GM12873 (cell line): Measurements from ENCODE around the gene MSMP.

Source experiments
- TF ChIP-seq, protein P1 (sequence below): IDR thresholded peaks from 2 replicates; pipeline ENCODE4 v1.5.1; 2012; ENCODE audit warnings: low read depth, mild to moderate bottlenecking, moderate library complexity, low read length, control low read depth; ENCODE audit not compliant: insufficient read depth; ENCODE audit errors: missing control alignments

Gene MSMP

DNA sequence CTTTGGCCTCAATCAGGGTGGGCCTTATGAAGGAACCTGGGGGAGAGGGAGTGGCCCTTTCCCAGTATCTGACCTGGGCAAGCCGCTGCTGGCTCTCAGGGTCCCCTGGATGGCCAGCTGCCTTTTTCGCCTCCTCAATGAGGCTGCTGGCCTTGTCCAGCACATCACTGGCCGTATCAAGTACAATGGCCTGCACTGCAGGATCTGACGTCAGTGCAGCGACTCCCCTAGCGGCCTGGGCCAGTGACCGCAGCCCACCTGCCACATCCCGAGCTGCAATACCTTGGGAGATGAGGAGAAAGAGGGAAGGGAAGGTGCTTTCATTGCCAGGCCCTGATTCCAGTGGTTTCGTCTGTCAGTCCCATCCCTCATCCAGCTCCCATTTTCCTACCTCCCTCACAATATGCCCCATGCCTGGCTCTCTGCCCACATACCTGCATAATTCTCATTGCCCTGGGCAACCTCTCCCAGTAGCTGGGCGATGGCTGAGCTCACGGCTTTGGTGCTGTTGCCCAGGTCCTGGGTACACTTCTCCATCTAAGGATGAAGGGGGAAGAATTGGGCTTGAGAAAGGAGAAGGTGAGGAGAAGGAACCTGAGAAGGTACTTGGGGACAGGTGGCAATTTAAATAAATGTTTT lies 41.2 kb downstream of the MSMP start:
- TF ChIP-seq, protein P1, sequence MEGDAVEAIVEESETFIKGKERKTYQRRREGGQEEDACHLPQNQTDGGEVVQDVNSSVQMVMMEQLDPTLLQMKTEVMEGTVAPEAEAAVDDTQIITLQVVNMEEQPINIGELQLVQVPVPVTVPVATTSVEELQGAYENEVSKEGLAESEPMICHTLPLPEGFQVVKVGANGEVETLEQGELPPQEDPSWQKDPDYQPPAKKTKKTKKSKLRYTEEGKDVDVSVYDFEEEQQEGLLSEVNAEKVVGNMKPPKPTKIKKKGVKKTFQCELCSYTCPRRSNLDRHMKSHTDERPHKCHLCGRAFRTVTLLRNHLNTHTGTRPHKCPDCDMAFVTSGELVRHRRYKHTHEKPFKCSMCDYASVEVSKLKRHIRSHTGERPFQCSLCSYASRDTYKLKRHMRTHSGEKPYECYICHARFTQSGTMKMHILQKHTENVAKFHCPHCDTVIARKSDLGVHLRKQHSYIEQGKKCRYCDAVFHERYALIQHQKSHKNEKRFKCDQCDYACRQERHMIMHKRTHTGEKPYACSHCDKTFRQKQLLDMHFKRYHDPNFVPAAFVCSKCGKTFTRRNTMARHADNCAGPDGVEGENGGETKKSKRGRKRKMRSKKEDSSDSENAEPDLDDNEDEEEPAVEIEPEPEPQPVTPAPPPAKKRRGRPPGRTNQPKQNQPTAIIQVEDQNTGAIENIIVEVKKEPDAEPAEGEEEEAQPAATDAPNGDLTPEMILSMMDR: no peak

- TF ChIP-seq, protein P1: no peak
Observed at GRCh38 chr9:35711501-35712428, 42.3 kb downstream of the MSMP start.

GRCh38 chr9:35710818-35711500 lies 43.1 kb downstream of the MSMP start:
- TF ChIP-seq, protein P1: no peak

GRCh38 chr9:35708146-35708545 lies 45.9 kb downstream of the MSMP start:
- TF ChIP-seq, protein P1: no peak

GRCh38 chr9:35706951-35707350 lies 47.1 kb downstream of the MSMP start:
- TF ChIP-seq, protein P1: no peak

DNA sequence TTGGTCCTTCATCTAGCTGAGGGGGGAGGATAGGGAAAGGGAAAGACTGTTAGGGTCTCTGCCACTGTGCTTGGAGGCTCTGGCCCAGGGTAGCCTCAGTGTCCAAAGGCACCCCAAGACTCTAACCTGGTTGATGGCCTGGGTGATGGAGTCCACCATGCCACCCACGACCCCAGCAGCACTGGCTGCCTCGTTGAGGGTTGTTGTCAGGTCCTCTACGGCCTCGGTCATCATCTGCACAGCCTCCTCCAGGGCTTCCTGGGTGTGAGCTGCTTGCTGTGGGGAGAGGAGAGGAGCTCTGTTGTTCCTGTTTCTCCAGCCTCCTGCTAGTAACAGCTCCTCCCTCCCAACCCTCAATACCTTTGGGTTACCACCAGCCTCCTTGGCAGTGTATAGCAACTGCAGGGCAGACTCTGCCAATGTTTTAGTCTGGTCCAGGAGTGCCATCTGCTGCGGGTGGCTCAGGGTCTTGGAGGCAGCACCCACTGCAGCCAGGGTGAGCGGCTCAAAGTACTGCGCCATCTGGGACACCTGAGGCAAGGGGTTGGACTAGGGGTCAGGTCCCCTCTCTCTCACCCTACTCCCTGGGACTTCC lies 48.1 kb downstream of the MSMP start:
- TF ChIP-seq, protein P1: no peak
